ENCODE data around the gene CDIPT. TPM values are rescaled to one million over a fixed set of nuclear protein-coding genes. Genes with fewer than 3 reads are reported as not detected.

The CDIPT gene
- total RNA-seq, 1 donor from 2014 or later = 83.3 TPM

DNA sequence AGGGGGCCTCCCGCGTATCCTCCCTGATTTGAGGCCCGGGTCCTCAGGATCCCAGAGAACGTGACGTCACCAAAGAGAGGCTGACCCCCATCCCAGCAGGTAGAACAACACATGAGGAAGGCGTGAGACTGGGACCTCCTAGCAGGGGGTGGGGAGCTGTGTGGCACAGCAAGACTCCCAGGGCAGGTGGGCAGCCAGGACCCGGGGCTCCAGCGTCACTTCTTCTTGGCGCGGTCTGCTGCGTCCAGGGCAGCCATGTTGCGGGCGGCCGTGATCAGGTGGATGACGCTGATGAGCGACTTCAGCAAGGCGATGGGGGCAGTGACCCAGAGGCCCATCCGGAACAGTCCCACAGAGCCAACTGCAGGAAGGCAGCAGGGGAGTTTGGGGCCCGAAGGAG, 4.1 kb downstream of the CDIPT start:
- TF ChIP-seq, protein P1, sequence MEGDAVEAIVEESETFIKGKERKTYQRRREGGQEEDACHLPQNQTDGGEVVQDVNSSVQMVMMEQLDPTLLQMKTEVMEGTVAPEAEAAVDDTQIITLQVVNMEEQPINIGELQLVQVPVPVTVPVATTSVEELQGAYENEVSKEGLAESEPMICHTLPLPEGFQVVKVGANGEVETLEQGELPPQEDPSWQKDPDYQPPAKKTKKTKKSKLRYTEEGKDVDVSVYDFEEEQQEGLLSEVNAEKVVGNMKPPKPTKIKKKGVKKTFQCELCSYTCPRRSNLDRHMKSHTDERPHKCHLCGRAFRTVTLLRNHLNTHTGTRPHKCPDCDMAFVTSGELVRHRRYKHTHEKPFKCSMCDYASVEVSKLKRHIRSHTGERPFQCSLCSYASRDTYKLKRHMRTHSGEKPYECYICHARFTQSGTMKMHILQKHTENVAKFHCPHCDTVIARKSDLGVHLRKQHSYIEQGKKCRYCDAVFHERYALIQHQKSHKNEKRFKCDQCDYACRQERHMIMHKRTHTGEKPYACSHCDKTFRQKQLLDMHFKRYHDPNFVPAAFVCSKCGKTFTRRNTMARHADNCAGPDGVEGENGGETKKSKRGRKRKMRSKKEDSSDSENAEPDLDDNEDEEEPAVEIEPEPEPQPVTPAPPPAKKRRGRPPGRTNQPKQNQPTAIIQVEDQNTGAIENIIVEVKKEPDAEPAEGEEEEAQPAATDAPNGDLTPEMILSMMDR (conservative IDR thresholded peaks at IDR 0.05; ENCODE audit: low read depth, low read length) = no peak
- H3K4me3 ChIP-seq (ENCODE audit: low read depth, low read length) = no peak overlapping the region
- no peak for DNase-seq (ENCODE audit: low read depth)

- no peak overlapping the region for H3K4me3 ChIP-seq (ENCODE audit: low read depth, low read length)
- TF ChIP-seq, protein P1 (conservative IDR thresholded peaks at IDR 0.05; ENCODE audit: low read depth, low read length) = no peak
- DNase-seq (ENCODE audit: low read depth) = no peak
Observed at GRCh38 chr16:29858149-29858849, 4.7 kb downstream of the CDIPT start.

DNA sequence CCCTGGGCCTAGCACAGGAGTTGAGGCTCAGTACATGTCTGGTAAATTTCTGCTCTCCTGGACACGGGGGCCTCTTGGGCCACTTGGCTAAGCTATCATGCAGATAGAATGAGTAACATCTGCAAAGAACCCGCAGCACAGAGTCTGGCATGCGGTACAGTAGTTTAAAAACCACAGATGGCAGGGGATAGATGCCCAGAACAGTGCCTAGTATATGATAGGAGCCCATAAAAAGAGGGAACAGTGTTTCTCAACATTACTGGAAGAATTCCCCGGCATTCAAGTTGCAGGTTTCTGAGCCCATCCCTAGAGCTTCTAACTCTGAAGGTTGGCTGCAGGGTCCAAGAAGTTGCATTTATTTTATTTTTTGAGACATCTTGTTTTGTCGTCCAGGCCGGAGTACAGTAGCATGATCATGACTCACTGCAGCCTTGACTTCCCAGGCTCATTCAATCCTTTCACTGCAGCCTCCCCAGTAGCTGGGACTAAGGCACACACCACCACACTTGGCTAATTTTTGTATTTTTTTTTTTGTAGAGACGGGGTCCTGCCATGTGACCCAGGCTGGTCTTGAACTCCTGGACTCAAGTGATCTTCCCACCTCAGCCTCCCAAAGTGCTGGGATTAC, 5.8 kb downstream of the CDIPT start:
- TF ChIP-seq, protein P1 (conservative IDR thresholded peaks at IDR 0.05; ENCODE audit: low read depth, low read length) = no peak
- DNase-seq (ENCODE audit: low read depth) = peak; percentile 18
- no peak overlapping the region for H3K4me3 ChIP-seq (ENCODE audit: low read depth, low read length)

GRCh38 chr16:29854520-29855100, 8.4 kb downstream of the CDIPT start:
- no peak overlapping the region for H3K4me3 ChIP-seq (ENCODE audit: low read depth, low read length)
- no peak for DNase-seq (ENCODE audit: low read depth)
- TF ChIP-seq, protein P1 (conservative IDR thresholded peaks at IDR 0.05; ENCODE audit: low read depth, low read length) = no peak

GRCh38 chr16:29852654-29853053, 10.4 kb downstream of the CDIPT start:
- TF ChIP-seq, protein P1 (conservative IDR thresholded peaks at IDR 0.05; ENCODE audit: low read depth, low read length) = no peak
- no peak for DNase-seq (ENCODE audit: low read depth)
- H3K4me3 ChIP-seq (ENCODE audit: low read depth, low read length) = no peak overlapping the region

DNA sequence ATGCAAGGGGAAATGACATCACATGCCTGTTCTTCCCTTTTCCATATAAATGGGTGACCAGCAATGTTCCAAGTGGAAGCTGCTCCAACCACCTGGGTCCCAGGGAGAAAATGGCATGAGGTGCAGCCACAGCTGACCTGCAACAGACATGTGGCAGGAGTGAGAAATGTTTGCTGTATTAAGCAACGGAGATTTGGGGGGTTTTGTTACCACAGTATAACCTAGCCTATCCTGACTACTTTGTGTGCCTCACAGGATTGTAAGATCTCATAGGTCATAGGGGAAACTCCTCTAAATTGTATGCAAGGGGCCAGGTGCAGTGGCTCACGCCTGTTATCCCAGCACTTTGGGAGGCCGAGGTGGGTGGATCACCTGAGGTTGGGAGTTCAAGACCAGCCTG, 12.0 kb downstream of the CDIPT start:
- DNase-seq (ENCODE audit: low read depth) = no peak
- TF ChIP-seq, protein P1 (conservative IDR thresholded peaks at IDR 0.05; ENCODE audit: low read depth, low read length) = no peak
- H3K4me3 ChIP-seq (ENCODE audit: low read depth, low read length) = no peak overlapping the region

All from epithelial cell of proximal tubule (primary cell).